WTC11 (cell line): ENCODE measurements around the gene GSG1L.

Experiments used
- ATF1 ChIP-seq: sonication (generic); formaldehyde crosslinking; IDR thresholded peaks from 2 replicates; pipeline ENCODE4 v1.8.1; 2023; ENCODE audit warnings: mild to moderate bottlenecking, moderate library complexity, missing genetic modification reagents
- CTCF ChIP-seq: fragments of 200-600 bp; IDR thresholded peaks from 2 replicates; pipeline ENCODE4 v1.8.0; 2022; ENCODE audit warnings: antibody characterized with exemption
- E2F4 ChIP-seq: sonication (generic); formaldehyde crosslinking; IDR thresholded peaks from 2 replicates; pipeline ENCODE4 v1.8.1; 2022; ENCODE audit warnings: low read depth, mild to moderate bottlenecking, moderate library complexity, missing genetic modification reagents, borderline replicate concordance
- FOXJ3 ChIP-seq: sonication (generic); formaldehyde crosslinking; IDR thresholded peaks from 2 replicates; pipeline ENCODE4 v1.9.0; 2021; ENCODE audit warnings: missing genetic modification reagents, mild to moderate bottlenecking, borderline replicate concordance
- KAT7 ChIP-seq: sonication (generic); formaldehyde crosslinking; IDR thresholded peaks from 2 replicates; pipeline ENCODE4 v1.8.1; 2023; ENCODE audit warnings: missing genetic modification reagents, mild to moderate bottlenecking, borderline replicate concordance
- MAX ChIP-seq: sonication (generic); formaldehyde crosslinking; IDR thresholded peaks from 2 replicates; pipeline ENCODE4 v1.8.0; 2022; ENCODE audit warnings: mild to moderate bottlenecking, missing genetic modification reagents
- SP1 ChIP-seq: sonication (generic); formaldehyde crosslinking; conservative IDR thresholded peaks from 2 replicates; pipeline ENCODE4 v1.8.1; 2022; ENCODE audit warnings: missing genetic modification reagents
- ZNF317 ChIP-seq: sonication (generic); formaldehyde crosslinking; IDR thresholded peaks from 2 replicates; pipeline ENCODE4 v1.8.1; 2023; ENCODE audit warnings: low read depth, mild to moderate bottlenecking, moderate library complexity, missing genetic modification reagents, borderline replicate concordance
- TF ChIP-seq, protein P1 (sequence below): sonication (generic); formaldehyde crosslinking; IDR thresholded peaks from 2 replicates; pipeline ENCODE4 v1.8.1; 2023; ENCODE audit warnings: mild to moderate bottlenecking, missing genetic modification reagents, moderate library complexity
- TF ChIP-seq, protein P2 (sequence below): sonication (generic); formaldehyde crosslinking; IDR thresholded peaks from 2 replicates; pipeline ENCODE4 v1.8.1; 2022; ENCODE audit warnings: mild to moderate bottlenecking, moderate library complexity, missing genetic modification reagents

GRCh38 chr16:27781195-27781524 is 282.4 kb downstream of the GSG1L start:
- TF ChIP-seq E2F4 (CRISPR knock-in tag) (no peak), ATF1 (no peak), MAX (CRISPR knock-in tag) (no peak), CTCF (no peak), KAT7 (no peak), SP1 (CRISPR knock-in tag) (no peak), FOXJ3 (CRISPR knock-in tag) (no peak), ZNF317 (no peak)
- TF ChIP-seq, protein P1, sequence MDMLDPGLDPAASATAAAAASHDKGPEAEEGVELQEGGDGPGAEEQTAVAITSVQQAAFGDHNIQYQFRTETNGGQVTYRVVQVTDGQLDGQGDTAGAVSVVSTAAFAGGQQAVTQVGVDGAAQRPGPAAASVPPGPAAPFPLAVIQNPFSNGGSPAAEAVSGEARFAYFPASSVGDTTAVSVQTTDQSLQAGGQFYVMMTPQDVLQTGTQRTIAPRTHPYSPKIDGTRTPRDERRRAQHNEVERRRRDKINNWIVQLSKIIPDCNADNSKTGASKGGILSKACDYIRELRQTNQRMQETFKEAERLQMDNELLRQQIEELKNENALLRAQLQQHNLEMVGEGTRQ = no peak
- TF ChIP-seq, protein P2, sequence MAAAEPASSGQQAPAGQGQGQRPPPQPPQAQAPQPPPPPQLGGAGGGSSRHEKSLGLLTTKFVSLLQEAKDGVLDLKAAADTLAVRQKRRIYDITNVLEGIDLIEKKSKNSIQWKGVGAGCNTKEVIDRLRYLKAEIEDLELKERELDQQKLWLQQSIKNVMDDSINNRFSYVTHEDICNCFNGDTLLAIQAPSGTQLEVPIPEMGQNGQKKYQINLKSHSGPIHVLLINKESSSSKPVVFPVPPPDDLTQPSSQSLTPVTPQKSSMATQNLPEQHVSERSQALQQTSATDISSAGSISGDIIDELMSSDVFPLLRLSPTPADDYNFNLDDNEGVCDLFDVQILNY (CRISPR knock-in tag) = no peak
